NCI-H1048 (cell line): Measurements from ENCODE around the gene POFUT2.

ENCODE experiments used
- DNase-seq: peaks from one replicate; lab custom pipeline; 2025; lab: John Stamatoyannopoulos, UW

Gene POFUT2

GRCh38 chr21:45282283-45283034 is 5.2 kb downstream of the POFUT2 start:
- DNase-seq: no peak

DNA sequence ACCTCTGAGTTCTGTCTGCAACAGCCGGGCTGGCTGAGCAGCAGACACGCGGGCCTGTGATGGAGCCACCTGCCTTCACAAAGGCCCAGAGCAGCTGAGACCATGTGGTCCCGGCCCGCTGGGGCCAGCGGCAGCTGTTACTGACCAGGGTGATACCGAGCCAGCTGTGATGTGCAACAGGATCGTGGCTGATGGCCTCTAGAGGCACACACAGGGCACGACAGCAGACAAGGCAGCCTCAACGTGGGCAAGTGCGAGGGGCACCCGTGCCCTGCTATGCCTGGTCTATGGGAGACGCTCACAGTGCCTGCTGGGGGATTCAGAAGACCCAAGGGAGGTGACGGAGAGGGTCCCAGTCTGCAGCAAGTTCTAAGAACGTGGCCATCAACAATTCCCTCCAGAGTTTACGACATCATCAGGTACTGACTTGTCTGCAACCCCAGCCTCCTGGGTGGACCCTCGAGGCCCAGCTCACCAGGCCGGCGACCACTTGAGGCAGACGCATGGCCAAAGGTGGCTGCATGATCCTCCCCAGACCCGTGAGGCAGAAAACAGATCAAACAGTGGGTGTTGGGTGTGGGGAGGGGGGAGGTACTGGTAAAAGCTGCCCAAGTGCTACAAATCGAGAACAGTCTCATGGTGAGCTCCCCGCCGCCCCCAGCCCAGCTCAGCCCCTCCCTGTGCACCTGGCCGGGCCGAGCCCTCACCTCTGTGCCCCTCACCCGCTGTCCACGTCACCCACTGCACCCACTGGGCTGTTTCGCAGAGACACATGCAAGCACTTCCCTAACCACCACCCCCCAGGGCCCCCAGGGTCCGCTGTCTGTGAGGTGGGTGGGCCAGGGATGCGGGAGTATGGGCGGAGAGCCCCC is 6.0 kb downstream of the POFUT2 start:
- no peak for DNase-seq

DNA sequence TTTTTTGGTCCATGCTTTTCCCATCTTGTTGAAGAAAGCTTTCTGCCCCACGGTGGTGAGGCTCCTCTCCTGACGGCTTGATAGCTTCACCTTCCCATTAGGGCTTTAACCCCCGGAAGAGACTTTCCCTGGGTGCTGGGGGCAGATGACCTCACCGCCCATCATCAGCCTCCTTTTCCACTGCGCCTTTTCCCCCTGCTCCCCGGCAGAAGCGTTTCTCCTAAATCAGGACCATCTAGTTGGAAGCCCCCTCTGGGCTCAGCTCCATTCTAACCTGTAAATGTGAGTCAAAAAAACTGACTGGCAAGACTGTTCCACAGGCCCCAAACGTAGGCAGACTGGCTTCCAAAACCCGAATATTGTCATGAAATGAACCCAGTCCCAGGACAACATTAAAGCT is 6.7 kb downstream of the POFUT2 start:
- DNase-seq: no peak

- DNase-seq: no peak
Measured at GRCh38 chr21:45280178-45280821, 7.4 kb downstream of the POFUT2 start.

DNA sequence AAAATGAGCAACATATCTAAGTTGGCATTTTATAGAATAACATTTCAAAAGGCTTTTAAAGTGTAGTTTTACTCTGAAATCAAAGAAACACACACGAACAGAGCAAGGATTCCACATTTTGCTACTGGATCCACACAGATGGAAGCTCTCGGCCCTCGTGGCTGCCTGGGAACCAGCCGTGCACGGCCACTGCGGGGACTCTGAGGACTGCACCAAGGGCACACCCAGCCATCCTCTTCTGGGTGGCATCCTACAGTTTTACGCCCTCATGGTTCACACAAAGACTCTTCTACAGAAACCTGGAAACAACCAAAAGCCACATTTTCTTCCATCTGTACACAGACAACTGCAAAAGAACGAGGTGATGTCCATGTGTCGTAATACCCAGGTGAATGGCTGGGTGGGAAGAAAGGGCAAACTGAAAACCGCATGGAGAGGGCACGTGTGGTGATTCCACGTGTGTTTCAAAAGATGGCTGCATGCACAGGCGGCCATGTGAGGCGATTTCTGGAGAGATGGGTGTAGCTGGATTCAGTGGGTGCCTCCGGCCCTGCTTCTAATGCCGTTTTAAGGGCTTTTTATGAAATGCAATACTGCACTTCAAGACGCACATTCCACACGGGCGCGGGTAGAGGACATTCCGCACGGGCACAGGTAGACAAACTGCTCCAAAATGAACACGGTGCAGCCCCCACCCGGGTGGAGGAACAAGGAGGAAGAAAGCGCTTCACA is 8.1 kb downstream of the POFUT2 start:
- DNase-seq: no peak

GRCh38 chr21:45278156-45278911 is 9.4 kb downstream of the POFUT2 start:
- DNase-seq: no peak

- no peak for DNase-seq
Measured at GRCh38 chr21:45277101-45278045, 10.3 kb downstream of the POFUT2 start.

DNA sequence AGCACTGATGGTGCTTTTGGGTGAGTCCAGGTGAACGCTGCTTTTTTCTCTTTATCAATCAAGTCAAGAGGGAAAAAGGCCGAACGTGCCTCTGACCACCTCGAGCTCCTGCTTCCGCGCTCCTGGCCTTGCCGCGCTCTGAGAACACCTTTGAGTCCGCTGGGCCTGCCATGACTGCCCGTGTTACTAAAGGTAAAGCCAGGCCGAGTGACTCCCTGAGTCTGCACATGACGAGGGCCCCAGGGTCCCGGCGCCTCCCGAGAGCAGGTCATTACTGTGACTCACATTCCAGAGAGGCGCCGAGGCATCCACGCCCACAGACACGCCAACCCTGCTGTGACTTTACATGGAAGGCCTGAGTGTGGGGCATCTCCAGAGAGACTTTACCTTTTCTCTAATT is 11.1 kb downstream of the POFUT2 start:
- no peak for DNase-seq

- peak; percentile 57 for DNase-seq
Measured at GRCh38 chr21:45270306-45270821, 17.3 kb downstream of the POFUT2 start.

- DNase-seq: no peak
Measured at GRCh38 chr21:45269861-45270260, 17.8 kb downstream of the POFUT2 start.

GRCh38 chr21:45267390-45267760 is 20.3 kb downstream of the POFUT2 start:
- DNase-seq: no peak

- DNase-seq: no peak
Measured at GRCh38 chr21:45266518-45267389, 20.9 kb downstream of the POFUT2 start.

DNA sequence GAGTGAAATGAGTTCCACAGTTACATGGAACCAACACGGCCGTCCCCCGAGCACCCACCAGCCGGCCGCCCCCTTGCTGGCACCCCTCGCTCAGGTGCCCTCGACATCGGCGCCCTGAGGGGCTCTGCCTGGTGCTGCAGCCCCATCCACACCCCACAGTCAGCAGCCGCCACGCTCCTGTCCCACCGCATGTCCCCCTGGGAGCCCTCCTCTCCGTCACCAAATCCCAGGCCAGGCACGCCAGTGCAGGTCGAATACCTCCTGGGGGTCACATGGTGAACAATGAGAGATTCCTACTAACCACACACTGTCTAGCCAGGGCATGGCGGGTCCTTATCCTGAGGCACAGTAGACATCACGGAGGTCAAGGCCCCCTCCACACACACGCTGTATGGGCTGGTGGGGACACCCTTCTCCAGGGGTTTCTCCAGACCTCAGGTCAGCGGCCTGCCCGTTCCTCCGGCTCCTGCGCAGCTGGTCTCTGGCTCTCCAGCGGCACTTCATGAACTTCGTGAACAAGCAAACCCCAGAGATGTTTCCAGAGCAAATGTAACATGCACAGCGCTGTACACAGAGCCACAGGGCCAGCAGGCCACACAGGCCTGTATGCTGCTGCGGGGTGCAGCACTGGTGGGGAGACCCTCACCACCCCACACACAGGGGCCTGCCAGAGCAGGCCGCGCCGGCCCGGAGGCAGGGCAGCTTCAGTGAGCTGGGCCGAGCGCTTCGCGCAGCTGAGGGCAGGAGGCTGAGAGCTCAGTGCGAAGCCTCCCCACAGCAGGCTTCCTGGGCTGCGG is 21.8 kb downstream of the POFUT2 start:
- DNase-seq: no peak

- DNase-seq: no peak
Measured at GRCh38 chr21:45264912-45265515, 22.7 kb downstream of the POFUT2 start.

DNA sequence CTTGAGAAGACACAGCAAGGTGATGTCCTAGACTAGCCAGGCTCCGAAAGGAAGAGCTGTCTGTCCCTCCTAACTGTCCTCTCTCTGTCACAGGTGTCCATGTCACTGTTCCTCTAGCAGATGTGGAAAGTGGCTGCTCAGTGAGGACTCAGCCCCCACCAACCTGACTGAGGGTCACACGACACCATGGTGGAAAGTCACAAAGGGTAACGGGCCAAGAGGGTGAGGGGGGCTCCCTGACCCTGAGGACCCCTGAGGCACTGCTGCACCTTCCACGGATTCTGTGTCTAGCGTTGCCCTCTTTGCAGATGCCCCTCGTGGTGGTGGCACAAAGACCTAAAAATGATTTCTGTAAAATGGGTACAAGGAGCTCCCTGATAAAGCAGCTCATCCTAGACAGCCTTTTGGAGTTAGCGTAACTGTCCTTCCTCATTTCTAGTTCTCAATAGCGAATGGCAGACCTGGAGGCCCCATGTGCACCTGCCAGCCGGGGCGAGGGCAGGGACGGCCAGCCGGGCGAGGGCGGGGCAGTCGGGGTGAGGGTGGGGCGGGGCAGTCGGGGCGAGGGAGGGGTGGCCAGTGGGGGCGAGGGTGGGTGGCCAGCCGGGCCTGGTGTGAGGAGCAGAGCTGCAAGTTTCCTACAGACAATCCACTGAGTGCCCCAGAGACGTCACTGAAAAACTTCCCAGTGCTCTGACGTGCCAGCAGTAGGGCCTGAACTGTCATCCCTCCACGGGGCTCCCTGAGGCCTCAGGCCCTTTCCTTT is 23.4 kb downstream of the POFUT2 start:
- no peak for DNase-seq

GRCh38 chr21:45263534-45263933 is 24.2 kb downstream of the POFUT2 start:
- no peak for DNase-seq

GRCh38 chr21:45262616-45263015 is 25.1 kb downstream of the POFUT2 start:
- DNase-seq: peak; percentile 7
